IPS-20b (cell line): ENCODE measurements around the gene NAXD.

ENCODE experiments used
- H3K27ac ChIP-seq: one replicate; pipeline ENCODE4 v1.5.1; 2013; ENCODE audit warnings: low read length
- H3K27me3 ChIP-seq: 2 replicates; pipeline ENCODE4 v1.6.1; 2013; ENCODE audit warnings: mild to moderate bottlenecking, low read length, inconsistent platforms; ENCODE audit not compliant: insufficient read depth
- H3K36me3 ChIP-seq: 2 replicates; pipeline ENCODE4 v1.6.1; 2013; ENCODE audit warnings: low read depth, mild to moderate bottlenecking, inconsistent platforms, low read length, moderate library complexity; ENCODE audit not compliant: insufficient read depth
- H3K4me1 ChIP-seq: 2 replicates; pipeline ENCODE4 v1.6.1; 2013; ENCODE audit warnings: mild to moderate bottlenecking, control low read depth, inconsistent platforms, low read length, moderate library complexity; ENCODE audit not compliant: insufficient read depth
- H3K4me3 ChIP-seq: 2 replicates; pipeline ENCODE4 v1.5.1; 2013; ENCODE audit warnings: mild to moderate bottlenecking, low read length, inconsistent platforms
- H3K9ac ChIP-seq: 2 replicates; pipeline ENCODE4 v1.6.1; 2013; ENCODE audit warnings: low read depth, mild to moderate bottlenecking, inconsistent platforms, low read length, moderate library complexity
- H3K9me3 ChIP-seq: 2 replicates; pipeline ENCODE4 v1.6.1; 2013; ENCODE audit warnings: mild to moderate bottlenecking, low read depth, low read length, inconsistent platforms; ENCODE audit not compliant: insufficient read depth

Gene NAXD

DNA sequence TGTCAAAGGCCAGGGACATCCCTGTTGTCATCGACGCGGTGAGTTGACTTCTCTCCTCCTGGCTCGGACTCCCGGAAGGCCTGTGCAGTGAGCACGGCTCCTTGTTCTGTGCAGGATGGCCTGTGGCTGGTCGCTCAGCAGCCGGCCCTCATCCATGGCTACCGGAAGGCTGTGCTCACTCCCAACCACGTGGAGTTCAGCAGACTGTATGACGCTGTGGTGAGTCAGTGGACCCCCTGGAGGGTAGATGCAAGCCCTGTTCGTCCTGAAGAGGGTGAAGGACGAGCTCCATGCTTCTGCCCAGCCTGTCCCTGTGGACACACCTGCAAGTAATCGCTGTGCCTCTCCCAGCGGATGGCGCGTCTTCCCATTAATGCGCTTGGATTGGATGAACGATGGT is 19.2 kb downstream of the NAXD start:
- Histone ChIP-seq H3K27ac (no peak overlapping the region), H3K4me3 (no peak overlapping the region), H3K27me3 (no peaks in the 10 kb centered on the region), H3K36me3 (peaks cover 66% of the 10 kb centered on the region), H3K9me3 (no peaks in the 10 kb centered on the region), H3K9ac (no peak overlapping the region), H3K4me1 (no peaks in the 10 kb centered on the region)

DNA sequence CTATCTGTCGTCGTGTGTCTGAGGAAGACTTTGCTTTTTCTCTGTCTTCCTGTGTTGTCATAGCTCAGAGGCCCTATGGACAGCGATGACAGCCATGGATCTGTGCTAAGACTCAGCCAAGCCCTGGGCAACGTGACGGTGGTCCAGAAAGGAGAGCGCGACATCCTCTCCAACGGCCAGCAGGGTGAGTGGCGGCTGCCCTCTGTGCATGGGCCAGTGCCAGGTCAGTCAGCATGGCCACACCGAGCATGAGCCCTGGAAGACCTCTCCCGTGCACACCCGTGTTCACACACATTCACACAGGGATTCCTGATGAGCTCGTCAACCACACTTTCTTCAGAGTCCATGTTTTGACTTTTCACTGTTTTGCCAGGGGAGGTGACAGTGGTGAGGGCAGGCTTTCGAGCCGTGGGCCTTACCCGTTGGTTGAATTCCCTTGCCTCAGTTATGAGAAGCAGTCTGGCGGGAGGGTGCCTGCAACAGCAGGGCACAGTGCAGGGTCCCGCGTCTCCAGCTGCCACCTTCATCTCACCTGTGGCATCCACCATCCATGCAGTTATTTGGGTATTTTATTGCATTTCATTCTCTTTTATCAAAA is 20.2 kb downstream of the NAXD start:
- Histone ChIP-seq H3K4me3 (no peak overlapping the region), H3K27me3 (no peaks in the 10 kb centered on the region), H3K9ac (no peak overlapping the region), H3K4me1 (no peaks in the 10 kb centered on the region), H3K9me3 (no peaks in the 10 kb centered on the region), H3K27ac (no peak overlapping the region), H3K36me3 (peaks cover 76% of the 10 kb centered on the region)

DNA sequence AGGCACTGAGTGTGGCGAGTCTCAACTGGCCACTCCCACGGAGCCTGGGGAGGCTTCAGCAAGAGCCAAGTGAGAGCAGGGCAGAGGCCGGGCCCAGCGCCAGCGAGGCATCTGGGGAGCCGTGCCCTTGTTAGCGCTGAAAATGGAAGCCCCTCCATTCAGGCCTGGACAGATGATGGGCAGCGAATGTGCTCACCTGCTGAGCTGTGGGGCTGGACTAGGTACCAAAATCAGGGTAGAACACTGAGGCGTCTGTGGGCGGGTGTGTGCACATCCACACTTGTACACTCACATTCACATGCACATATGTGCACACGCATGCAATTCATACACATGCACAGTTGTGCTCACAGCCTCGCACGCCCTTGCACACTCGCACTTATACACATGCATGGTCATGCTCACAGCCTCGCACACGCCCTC is 20.7 kb downstream of the NAXD start:
- Histone ChIP-seq H3K36me3 (peaks cover 77% of the 10 kb centered on the region), H3K27me3 (no peaks in the 10 kb centered on the region), H3K9ac (no peak overlapping the region), H3K4me1 (no peaks in the 10 kb centered on the region), H3K27ac (no peak overlapping the region), H3K9me3 (no peaks in the 10 kb centered on the region), H3K4me3 (no peak overlapping the region)

DNA sequence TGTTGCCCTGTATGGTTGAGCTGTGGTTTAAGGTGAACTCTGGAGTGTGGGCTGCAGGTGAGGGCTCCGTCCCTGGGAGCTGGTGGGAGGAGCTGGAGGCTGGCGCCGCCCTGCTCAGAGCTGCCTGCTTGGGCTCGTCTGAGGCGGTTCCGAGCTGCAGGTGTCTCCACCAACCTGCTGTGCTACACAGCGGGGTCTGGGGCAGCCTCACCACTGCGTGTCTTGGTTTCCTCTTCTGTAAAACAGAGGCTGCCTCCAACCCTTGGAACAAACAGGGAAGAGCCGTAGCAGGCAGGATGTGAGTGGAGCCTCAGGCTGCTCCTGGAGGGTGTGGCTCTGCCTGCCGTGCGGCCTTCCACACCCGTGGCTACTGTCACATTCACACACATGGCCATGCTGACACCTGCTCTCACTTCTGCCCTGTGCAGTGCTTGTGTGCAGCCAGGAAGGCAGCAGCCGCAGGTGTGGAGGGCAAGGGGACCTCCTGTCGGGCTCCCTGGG is 21.4 kb downstream of the NAXD start:
- Histone ChIP-seq H3K4me1 (no peaks in the 10 kb centered on the region), H3K4me3 (no peak overlapping the region), H3K9me3 (no peaks in the 10 kb centered on the region), H3K9ac (no peak overlapping the region), H3K36me3 (peaks cover 78% of the 10 kb centered on the region), H3K27me3 (no peaks in the 10 kb centered on the region), H3K27ac (no peak overlapping the region)

DNA sequence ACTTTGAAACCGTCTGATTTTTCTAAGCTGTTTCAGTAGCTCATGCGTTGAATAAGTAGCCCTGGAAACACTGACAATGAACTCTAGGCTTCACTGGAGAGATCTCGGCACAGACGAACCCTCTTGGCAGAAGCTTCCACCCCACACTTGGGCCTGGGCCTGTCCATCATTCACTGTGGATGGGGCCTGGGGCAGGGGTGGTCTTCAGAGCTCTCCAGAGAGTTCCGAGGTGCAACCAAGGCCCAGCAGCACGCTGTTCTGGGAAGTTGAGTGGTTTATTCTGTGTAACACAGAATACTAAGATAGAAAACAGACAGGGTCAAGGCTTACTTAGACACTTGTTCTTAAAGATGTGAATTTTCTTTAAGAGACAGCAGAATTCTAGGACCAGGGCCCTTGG is 21.9 kb downstream of the NAXD start:
- H3K36me3 ChIP-seq: peaks cover 81% of the 10 kb centered on the region
- H3K4me3 ChIP-seq: no peak overlapping the region
- no peaks in the 10 kb centered on the region for H3K9me3 ChIP-seq
- H3K27ac ChIP-seq: no peak overlapping the region
- no peaks in the 10 kb centered on the region for H3K27me3 ChIP-seq
- H3K4me1 ChIP-seq: no peaks in the 10 kb centered on the region
- no peak overlapping the region for H3K9ac ChIP-seq

DNA sequence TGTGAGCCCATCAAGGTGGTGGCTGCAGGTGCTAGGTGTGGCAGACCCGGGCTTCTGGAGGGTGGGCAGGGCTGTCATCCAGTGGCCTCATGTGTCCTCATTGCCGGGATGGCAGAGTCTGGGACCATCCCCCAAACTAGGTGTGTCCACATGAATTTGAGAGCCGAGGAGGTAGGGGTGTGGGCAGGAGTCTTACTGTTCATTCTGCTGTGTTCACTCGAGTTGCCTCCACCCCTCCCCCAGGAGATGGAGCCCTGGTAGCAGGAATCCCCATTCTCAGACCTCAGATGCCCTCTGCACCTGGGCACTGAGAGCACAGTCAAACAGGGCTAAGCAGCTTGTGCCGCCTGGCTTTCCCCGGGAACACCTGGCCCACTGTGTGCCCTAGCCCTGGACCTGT is 22.4 kb downstream of the NAXD start:
- Histone ChIP-seq H3K4me1 (no peaks in the 10 kb centered on the region), H3K9me3 (no peaks in the 10 kb centered on the region), H3K36me3 (peaks cover 84% of the 10 kb centered on the region), H3K9ac (no peak overlapping the region), H3K4me3 (no peak overlapping the region), H3K27ac (no peak overlapping the region), H3K27me3 (no peaks in the 10 kb centered on the region)

DNA sequence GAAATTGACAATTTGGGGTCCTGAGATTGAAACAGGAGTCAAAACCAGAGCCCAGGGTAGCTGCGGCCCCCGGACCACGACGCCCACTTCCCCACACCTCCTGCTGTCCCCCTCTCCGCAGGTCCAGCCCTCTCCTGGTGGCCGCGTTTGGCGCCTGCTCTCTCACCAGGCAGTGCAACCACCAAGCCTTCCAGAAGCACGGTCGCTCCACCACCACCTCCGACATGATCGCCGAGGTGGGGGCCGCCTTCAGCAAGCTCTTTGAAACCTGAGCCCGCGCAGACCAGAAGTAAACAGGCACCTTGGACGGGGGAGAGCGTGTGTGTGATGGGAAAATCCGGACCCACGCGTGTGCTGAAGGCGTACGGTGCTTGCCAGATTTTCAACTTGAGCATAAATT is 22.9 kb downstream of the NAXD start:
- H3K9ac ChIP-seq: no peak overlapping the region
- H3K27me3 ChIP-seq: no peaks in the 10 kb centered on the region
- H3K27ac ChIP-seq: no peak overlapping the region
- no peaks in the 10 kb centered on the region for H3K9me3 ChIP-seq
- H3K4me1 ChIP-seq: no peaks in the 10 kb centered on the region
- peaks cover 89% of the 10 kb centered on the region for H3K36me3 ChIP-seq
- H3K4me3 ChIP-seq: no peak overlapping the region

DNA sequence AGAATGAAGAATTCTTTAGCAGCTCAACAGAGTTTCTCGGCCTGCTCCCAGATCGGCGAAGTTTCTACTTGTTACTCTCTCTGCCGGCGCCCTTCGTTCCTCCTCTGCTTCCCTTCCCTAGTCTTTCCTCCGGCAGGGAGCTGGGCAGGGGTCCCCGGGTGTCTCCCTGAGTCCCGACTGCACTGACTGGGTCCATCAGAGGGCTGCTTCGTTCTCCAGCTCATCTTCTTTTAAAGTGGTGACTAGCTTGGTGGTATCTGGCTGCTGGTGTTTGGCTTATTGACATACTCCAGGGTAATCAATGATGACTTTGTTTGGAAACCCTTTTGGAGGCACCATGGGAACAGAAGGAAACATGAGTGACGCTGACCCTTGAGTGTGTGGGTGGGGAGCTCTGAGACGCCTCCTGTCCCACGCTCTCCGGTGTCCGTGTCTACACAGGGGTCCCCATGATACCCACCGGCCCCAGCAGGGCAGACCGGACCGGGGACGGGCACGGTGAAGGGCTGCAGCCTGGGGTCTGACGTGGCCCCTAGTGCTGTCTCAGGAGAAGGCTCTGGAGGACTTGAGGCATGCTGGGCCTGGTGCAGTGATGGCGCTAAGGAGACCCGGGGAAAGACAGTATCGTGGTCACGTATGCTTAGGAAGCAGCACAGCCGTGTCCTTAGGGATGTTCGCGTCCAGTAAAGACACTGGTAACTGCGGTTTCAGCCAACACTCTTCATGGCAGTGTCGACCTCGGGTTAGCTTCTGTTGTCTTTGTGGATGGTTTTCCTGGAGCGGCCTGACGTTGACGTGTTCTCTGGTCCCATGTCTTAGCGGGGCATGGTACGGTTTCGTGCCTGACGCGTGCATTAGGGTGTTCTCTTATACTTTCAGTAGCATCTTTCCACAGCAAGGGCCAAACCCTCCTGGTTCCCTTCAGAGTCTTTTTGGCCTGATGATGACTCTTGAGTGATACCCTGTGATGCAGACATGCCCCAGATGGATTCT is 23.8 kb downstream of the NAXD start:
- Histone ChIP-seq H3K9ac (no peak overlapping the region), H3K27me3 (no peaks in the 10 kb centered on the region), H3K9me3 (no peaks in the 10 kb centered on the region), H3K27ac (no peak overlapping the region), H3K36me3 (peaks cover 94% of the 10 kb centered on the region), H3K4me3 (no peak overlapping the region), H3K4me1 (no peaks in the 10 kb centered on the region)

DNA sequence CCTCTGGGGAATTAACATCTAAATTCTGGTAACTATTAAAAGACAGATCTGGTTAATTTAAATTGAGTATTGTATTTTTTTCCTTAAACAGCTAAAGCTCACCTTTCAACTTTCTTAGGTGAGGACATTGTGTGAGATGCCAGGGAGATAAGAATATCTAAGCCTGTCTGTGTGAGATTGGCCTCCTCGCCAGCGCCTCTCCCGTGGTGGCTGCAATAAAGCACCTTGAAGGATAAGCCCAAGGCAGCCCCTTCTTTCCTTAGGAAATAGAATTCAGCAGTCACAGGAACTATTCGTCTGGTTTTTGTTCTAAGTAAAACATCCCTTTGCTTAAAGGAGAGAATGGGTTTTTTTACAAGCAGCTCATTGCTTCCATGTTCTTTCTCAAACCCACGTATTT is 24.6 kb downstream of the NAXD start:
- Histone ChIP-seq H3K36me3 (peaks cover 88% of the 10 kb centered on the region), H3K27me3 (no peaks in the 10 kb centered on the region), H3K9ac (no peak overlapping the region), H3K9me3 (no peaks in the 10 kb centered on the region), H3K27ac (no peak overlapping the region), H3K4me1 (no peaks in the 10 kb centered on the region; the same call in 1 of the 2 replicates), H3K4me3 (no peak overlapping the region)

DNA sequence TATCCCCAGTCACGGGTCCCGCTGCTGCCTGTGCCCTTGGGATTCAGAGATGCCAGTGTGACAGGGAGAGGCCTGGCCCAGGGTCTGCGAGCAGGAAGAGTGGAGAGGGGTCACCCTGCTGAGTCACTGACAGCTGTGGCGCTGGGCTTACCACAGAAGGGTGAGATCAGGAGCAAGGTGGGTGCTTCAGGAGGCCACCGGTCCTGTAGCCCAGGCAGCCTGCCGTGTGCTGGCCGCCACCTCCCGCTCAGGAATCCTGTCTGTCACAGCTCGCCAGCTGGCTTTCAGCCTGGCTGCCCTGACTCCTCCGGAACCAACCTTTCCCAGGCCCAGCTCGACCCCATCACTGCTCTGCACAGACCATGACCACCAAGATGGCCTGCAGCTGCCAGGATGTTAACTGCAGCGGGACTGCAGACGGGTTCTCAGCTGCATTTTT is 25.3 kb downstream of the NAXD start:
- H3K36me3 ChIP-seq: peaks cover 83% of the 10 kb centered on the region
- H3K9me3 ChIP-seq: no peaks in the 10 kb centered on the region
- H3K4me3 ChIP-seq: no peak overlapping the region
- H3K27ac ChIP-seq: no peak overlapping the region
- no peaks in the 10 kb centered on the region for H3K27me3 ChIP-seq
- no peak overlapping the region for H3K9ac ChIP-seq
- no peaks in the 10 kb centered on the region; the same call in 1 of the 2 replicates for H3K4me1 ChIP-seq

DNA sequence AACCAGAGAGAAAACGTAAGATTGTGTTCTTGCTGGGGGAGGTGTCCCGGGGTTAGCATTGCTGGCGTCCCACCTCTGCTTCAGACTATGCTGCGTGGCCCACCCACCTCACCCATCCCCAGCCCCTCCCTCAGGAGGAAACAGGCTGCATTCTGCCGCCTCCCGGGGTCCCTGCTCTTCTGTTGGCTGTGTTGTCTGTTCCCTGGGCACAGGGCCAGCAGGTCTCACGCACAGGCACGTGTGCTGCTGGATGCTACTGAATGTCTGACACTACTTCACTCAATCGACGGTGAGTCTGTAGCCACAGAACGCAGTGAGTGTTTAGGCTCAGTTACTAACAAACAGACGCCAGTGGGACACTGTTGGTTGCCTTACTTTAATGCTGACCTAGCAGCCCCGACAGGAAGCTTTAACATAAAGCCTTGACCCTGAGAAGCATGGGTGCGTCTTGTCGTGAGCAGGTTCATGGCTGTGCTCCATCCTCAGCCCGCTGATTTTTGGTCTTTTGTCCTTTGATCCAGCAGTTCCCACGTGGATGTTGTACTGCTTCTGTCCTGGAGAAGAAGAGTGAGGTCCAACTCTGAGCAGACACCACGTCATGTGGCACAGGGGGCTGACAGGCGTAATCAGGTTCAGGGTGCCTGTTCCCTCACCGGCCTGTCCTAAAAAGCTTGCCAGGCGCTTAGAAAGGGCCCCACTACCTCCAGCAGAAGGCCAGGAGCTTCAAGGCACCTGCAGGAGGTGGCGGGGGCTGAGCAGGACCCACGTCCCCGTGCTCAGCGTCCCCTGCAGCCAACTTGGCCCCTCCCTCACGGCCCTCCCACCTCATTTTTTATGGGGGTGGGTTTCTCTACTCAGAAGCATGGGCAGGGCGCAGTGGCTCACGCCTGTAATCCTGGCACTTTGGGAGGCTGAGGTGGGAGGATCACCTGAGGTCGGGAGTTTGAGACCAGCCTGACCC is 26.0 kb downstream of the NAXD start:
- Histone ChIP-seq H3K4me3 (no peak overlapping the region), H3K9me3 (no peaks in the 10 kb centered on the region), H3K4me1 (no peaks in the 10 kb centered on the region; the same call in 1 of the 2 replicates), H3K36me3 (peaks cover 80% of the 10 kb centered on the region), H3K27me3 (no peaks in the 10 kb centered on the region), H3K9ac (no peak overlapping the region), H3K27ac (no peak overlapping the region)
